Measurements from ENCODE around the gene KRAS. TPM values are rescaled to one million over a fixed set of nuclear protein-coding genes. Genes with fewer than 3 reads are reported as not detected.

The KRAS gene
- total RNA-seq, 1 donor from 2014 or later = 9.7 TPM

GRCh38 chr12:25207846-25208245 lies 42.9 kb downstream of the KRAS start:
- intact Hi-C loops (cut with DNase I) = no loop called here
- DNase-seq (no peak), ATAC-seq (ENCODE audit: poor library complexity) (no peak)

- DNase-seq (no peak), ATAC-seq (ENCODE audit: poor library complexity) (no peak)
- intact Hi-C loops (cut with DNase I) = no loop called here
Observed at GRCh38 chr12:25207411-25207810, 43.3 kb downstream of the KRAS start.

DNA sequence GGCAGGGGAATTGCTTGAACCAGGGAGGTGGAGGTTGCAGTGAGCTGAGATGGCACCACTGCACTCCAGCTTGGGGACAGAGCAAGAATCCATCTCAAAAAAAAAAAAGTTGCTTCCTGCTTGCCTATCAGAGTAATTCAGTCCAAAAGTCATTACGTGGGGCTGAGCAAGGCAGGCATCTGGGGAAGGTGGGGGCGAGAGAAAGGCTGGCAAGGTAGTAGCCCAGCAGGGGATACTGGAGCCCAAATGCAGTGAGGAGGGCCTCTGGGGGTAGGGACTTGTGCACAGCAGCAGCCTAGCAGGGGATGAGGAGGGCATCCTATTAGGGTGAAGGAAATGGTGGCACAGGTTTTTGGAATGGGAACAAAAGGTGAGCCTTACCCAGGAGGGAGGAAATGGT lies 48.6 kb downstream of the KRAS start:
- ATAC-seq (ENCODE audit: poor library complexity) = no peak
- no peak for DNase-seq
- intact Hi-C loops (cut with DNase I) = no loop called here

DNA sequence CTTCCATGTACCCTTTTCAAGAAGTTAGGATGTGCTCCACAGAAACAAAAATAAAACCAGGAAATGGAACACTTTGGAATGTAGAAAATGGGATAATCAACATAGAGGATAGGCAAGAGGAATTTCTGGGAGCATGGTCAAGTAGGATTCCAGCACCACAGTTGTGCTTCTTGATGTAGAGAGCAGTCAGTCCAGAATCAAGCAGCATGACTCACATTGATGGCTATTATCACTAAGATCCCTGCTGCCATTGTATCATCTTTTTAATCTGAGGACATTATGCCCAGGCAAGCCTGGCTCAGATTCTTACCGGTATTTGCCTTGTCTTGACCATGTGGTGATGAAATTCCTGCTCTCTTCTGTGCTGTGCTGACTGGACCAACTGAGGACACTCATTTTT lies 50.0 kb downstream of the KRAS start:
- DNase-seq = no peak
- intact Hi-C loops (cut with DNase I) = no loop called here
- ATAC-seq (ENCODE audit: poor library complexity) = no peak

DNA sequence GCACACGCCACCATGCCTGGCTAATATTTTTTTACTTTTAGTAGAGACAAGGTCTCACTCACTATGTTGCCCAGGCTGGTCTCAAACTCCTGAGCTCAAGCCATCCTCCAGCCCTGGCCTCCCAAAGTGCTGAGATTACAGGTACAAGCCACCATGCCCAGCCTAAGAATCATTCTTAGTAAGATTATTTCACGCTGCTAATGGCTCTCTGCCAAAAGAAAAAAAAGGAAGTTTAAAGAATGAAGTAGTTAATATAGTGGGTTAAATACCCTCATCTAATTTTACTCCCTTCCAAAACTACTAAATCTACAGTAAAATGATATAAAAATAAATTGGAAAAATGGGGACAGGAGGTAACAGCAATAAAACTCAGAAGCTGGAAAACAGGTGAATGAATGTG lies 53.1 kb downstream of the KRAS start:
- no peak for ATAC-seq (ENCODE audit: poor library complexity)
- DNase-seq = no peak
- intact Hi-C loops (cut with DNase I) = no loop called here

GRCh38 chr12:25195056-25195971 lies 55.4 kb downstream of the KRAS start, which contains the start of the genes DNAI7 and ETFRF1:
DNAI7 (minus strand) TSS chr12:25195160; CDS start chr12:25195078, 82 bp downstream.
ETFRF1 (plus strand) TSS chr12:25195237; CDS start chr12:25203957, 8,720 bp downstream.
- ATAC-seq (ENCODE audit: poor library complexity) = peak; percentile 100
- DNase-seq = peak; percentile 100
- intact Hi-C loops (cut with DNase I) = loop anchor here (2.0 kb wide), 1 partner anchor 55 kb away; the partner anchor contains the start of gene KRAS

DNA sequence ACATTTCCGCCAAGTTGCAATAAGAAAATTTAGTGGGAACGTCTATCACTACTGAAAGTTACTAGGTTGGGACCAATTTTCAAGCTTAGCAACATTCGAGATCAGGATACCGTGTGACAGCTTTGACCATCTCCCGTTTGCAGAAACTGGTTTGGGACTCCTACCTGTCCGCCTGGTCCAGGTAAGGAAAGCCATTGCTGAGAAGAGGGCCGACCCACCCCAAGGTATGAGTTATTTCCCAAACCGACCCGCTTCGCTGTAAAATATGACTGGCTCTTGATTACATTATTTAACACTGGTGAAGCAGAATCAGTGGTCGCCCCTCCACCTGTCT lies 56.0 kb downstream of the KRAS start:
- DNase-seq = no peak
- intact Hi-C loops (cut with DNase I) = loop anchor here (2.0 kb wide), 1 partner anchor 56 kb away; the partner anchor contains the start of gene KRAS
- no peak for ATAC-seq (ENCODE audit: poor library complexity)

DNA sequence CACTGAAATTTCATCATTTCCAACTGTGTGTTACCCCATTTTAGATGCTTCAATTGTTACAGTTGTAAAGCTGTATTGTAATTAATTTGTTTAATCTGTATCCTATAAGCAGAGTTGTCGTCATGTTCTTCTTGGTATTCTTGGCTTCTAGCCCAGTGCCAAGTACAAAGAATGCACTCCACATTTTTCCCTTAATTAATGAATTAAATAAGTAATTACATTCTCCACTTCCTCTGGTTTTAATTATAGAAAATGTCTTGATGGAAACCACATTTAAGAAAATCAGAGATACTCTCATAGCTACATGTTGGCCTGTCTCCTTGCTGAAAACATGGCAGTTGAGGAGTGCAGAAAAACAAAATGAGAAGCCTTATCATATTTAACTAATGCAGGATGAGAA lies 56.5 kb downstream of the KRAS start:
- intact Hi-C loops (cut with DNase I) = loop anchor here (2.0 kb wide), 1 partner anchor 57 kb away; the partner anchor contains the start of gene KRAS
- DNase-seq = no peak
- no peak for ATAC-seq (ENCODE audit: poor library complexity)

- ATAC-seq (ENCODE audit: poor library complexity) = no peak
- no peak for DNase-seq
- intact Hi-C loops (cut with DNase I) = no loop called here
Observed at GRCh38 chr12:25190793-25191192, 59.9 kb downstream of the KRAS start.

DNA sequence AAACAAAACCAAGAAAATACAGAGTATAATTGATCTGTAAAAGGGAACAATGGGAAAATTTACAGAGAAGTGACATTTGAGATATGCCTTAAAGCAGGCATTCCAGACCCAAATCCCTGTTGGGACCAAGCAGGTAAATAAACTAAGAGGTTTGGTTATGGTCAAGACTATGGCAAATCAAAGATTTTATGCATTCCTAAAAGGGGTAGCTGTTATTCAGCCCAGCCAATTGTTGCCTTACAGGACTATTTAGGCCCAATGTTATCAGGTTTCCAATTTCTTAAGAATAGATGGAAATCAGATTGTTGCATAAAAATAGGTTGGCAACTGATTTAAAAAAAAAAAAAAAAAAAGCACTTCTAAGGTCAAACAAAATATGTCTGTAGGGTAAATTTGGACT lies 61.1 kb downstream of the KRAS start:
- no peak for DNase-seq
- ATAC-seq (ENCODE audit: poor library complexity) = no peak
- intact Hi-C loops (cut with DNase I) = no loop called here

DNA sequence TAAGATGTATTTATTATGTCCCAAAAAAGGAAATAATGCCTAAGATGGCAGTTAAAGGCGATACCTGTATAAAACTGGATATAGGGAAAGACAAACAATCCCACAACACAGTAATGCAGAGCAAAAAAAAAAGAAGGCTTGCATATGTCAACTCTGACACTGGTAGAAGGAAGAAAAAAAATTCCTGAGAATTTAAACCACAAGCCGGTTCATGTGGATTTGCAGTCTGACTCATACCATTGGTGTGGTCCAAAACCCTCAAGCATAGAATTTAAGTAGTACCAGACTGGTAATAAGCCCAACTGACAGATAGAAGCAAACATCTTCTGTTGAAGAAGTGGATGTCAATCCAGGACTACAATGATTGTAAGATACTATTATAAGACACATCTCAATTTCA lies 62.9 kb downstream of the KRAS start:
- intact Hi-C loops (cut with DNase I) = no loop called here
- DNase-seq (no peak), ATAC-seq (ENCODE audit: poor library complexity) (no peak)

DNA sequence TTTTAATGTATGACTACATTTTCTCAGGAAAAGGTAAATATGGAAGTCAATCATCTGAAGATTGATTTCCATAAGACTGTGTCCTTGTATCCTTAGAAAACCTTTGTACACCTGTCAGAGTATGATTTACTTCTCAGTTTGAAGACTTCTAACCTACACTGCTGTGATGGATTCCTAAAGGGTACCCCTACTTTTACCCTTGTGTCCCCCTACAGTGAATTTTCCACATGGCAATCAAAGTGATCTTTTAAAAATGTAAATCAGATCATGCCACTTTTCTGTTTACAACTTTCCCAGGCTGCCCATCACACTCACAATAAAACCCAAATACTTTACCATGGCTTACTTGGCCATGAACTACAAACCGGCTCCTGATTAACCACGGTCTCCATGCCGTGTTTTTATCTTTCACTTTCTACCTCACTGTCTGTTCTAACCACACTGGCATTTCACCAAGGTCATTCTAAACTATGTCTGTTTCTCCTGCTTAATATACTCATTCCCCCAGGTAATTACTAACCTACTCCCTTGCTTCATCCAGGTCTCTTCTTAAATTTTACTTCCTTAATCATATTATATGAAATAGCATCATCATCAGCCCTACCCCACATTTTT lies 63.8 kb downstream of the KRAS start:
- no peak for DNase-seq
- peak; percentile 31 for ATAC-seq (ENCODE audit: poor library complexity)
- intact Hi-C loops (cut with DNase I) = no loop called here

- ATAC-seq (ENCODE audit: poor library complexity) = no peak
- DNase-seq = no peak
- intact Hi-C loops (cut with DNase I) = no loop called here
Observed at GRCh38 chr12:25186038-25186787, 64.5 kb downstream of the KRAS start.

DNA sequence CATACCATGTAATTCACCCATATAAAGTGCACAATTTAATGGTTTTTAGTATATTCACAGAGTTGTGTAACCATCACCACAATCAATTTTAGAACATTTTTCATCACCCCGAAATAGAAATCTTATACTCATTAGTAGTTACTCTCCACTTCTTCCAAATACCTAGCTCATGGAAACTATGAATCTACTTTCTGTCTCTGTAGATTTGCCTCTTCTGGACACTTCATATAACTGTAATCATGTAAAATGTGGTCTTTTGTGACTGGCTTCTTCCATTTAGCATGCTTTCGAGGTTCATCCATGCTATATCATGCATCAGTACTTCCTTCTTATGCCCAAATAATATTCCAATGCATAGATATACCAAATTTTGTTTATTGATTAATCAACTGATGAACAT lies 66.6 kb downstream of the KRAS start:
- intact Hi-C loops (cut with DNase I) = no loop called here
- DNase-seq (no peak), ATAC-seq (ENCODE audit: poor library complexity) (no peak)

DNA sequence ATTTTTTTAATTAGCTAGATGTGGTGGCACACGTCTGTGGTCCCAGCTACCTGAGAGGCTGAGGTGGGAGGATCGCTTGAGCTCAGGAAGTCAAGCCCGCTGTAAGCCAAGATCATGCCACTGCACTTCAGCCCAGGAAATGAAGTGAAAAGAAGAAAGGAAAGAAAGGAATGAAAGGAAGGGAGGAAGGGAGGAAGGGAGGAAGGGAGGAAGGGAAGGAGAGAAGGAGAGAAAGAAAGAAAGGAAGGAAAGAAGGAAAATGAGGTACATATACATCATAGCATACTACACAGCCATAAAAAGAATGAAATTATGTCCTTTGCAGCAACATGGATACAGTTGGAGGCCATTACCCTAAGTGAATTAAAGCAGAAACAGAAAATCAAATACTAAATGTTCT lies 68.0 kb downstream of the KRAS start:
- ATAC-seq (ENCODE audit: poor library complexity) (no peak), DNase-seq (no peak)
- intact Hi-C loops (cut with DNase I) = no loop called here

DNA sequence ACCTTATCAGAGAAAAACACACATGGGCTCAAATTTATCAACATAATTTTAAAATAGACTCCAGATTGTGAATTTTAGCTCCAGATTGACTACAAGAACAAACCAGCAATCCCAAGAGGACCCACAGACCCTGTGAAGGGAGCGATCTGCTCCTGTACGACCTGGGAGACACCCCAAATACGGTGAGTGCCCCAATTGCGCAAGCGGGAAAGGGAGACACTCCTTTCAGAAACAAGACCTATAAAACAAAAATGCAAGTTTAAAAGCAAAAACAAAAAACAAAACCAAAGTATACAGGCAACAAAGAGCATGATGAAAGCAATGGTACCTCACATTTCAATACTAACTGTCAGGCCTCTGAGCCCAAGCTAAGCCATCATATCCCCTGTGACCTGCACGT lies 87.9 kb downstream of the KRAS start:
- DNase-seq = no peak
- intact Hi-C loops (cut with DNase I) = no loop called here
- no peak for ATAC-seq (ENCODE audit: poor library complexity)

- DNase-seq (no peak), ATAC-seq (ENCODE audit: poor library complexity) (no peak)
- intact Hi-C loops (cut with DNase I) = no loop called here
Observed at GRCh38 chr12:25156061-25156460, 94.7 kb downstream of the KRAS start.

GRCh38 chr12:25155022-25155576 lies 95.6 kb downstream of the KRAS start:
- ATAC-seq (ENCODE audit: poor library complexity) = no peak
- no peak for DNase-seq
- intact Hi-C loops (cut with DNase I) = no loop called here

All from Right ventricle myocardium superior (tissue), 1 donor.